C4-2B (cell line): Measurements from ENCODE around the gene PIK3CG.

ENCODE experiments used
- ZFX ChIP-seq: fragments of 450-650 bp; IDR thresholded peaks from 2 replicates; pipeline ENCODE4 v1.6.1; 2017
- TF ChIP-seq, protein P1 (sequence below): fragments of 450-650 bp; conservative IDR thresholded peaks from 2 replicates; pipeline ENCODE4 v1.5.1; 2017; ENCODE audit warnings: mild to moderate bottlenecking

DNA sequence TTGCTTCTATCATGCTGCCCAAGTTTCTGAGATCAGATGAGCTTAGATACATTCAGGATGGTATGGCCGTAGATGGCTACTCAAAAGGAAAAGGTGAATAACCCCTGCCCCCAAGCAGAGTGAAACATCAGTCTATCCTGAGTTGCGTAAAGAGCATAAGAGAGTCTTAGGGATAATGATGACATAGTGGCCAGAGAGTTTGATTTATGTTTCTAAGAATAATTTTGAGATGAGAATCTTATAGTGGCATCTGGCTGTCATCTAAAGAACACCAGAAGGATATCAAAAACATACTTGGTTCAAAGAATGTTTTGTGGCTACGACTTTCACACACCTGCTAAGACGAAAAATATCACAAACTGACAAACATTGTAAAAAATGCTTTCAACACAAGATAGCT, 20.6 kb downstream of the PIK3CG start:
- TF ChIP-seq, protein P1, sequence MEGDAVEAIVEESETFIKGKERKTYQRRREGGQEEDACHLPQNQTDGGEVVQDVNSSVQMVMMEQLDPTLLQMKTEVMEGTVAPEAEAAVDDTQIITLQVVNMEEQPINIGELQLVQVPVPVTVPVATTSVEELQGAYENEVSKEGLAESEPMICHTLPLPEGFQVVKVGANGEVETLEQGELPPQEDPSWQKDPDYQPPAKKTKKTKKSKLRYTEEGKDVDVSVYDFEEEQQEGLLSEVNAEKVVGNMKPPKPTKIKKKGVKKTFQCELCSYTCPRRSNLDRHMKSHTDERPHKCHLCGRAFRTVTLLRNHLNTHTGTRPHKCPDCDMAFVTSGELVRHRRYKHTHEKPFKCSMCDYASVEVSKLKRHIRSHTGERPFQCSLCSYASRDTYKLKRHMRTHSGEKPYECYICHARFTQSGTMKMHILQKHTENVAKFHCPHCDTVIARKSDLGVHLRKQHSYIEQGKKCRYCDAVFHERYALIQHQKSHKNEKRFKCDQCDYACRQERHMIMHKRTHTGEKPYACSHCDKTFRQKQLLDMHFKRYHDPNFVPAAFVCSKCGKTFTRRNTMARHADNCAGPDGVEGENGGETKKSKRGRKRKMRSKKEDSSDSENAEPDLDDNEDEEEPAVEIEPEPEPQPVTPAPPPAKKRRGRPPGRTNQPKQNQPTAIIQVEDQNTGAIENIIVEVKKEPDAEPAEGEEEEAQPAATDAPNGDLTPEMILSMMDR, result no peak
- no peak for TF ChIP-seq ZFX
